Esophagus squamous epithelium (tissue), 4 donors: Measurements from ENCODE around the gene SMIM35.

Source experiments
- CTCF ChIP-seq, 6 experiments: fragments of 450-650 bp in 4 of 6; fragments of 200-600 bp in 2 of 6; sonication (generic) in 2 of 6; IDR thresholded peaks; one replicate each; pipeline ENCODE4 v1.5.1; 2016 to 2019; ENCODE audit warnings: antibody characterized with exemption in 6 of 6, mild to moderate bottlenecking in 4 of 6, moderate library complexity in 4 of 6
- POLR2A ChIP-seq, 4 donors: fragments of 450-650 bp; IDR thresholded peaks; one replicate each; pipeline ENCODE4 v1.6.1; 2017; ENCODE audit warnings: antibody characterized with exemption in 4 of 4, mild to moderate bottlenecking in 4 of 4, moderate library complexity in 3 of 4

GRCh38 chr11:118021146-118021545, 65.6 kb downstream of the SMIM35 start:
- no peak for TF ChIP-seq CTCF (IDR thresholded peaks at IDR 0.05)
- TF ChIP-seq POLR2A (IDR thresholded peaks at IDR 0.05) = no peak
